ENCODE measurements around the gene ANKDD1A.

ANKDD1A gene

DNA sequence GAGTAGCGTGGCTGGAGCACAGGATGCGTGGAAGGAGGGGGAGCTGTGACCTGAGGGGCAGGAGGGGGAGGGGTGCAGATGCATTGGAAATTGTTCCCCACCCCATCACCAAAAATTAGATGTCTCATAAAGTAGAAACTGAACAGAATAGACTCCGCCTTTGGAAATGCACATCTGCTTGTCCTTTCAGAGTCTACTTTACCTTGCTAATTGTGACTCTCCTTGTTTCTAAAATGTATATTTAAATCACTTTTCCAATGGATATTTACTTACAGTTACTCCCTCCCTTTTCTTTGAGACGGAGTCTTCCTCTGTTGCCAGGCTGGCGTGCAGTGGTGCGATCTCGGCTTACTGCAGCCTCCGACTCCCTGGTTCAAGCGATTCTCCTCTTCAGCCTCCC, 47.4 kb downstream of the ANKDD1A start:
- TF ChIP-seq SIN3A (IDR thresholded peaks at IDR 0.05; ENCODE audit: borderline replicate concordance, insufficient read depth, low read length) (no peak), FOXP2 (optimal IDR thresholded peaks at IDR 0.05; ENCODE audit: borderline replicate concordance, extremely low read depth, extremely low read length, insufficient read depth) (no peak), POLR2AphosphoS5 (IDR thresholded peaks at IDR 0.05; ENCODE audit: low read depth, low read length) (no peak), TAF1 (IDR thresholded peaks at IDR 0.05; ENCODE audit: borderline replicate concordance, insufficient read depth, low read length) (no peak)
- TF ChIP-seq, protein P1, sequence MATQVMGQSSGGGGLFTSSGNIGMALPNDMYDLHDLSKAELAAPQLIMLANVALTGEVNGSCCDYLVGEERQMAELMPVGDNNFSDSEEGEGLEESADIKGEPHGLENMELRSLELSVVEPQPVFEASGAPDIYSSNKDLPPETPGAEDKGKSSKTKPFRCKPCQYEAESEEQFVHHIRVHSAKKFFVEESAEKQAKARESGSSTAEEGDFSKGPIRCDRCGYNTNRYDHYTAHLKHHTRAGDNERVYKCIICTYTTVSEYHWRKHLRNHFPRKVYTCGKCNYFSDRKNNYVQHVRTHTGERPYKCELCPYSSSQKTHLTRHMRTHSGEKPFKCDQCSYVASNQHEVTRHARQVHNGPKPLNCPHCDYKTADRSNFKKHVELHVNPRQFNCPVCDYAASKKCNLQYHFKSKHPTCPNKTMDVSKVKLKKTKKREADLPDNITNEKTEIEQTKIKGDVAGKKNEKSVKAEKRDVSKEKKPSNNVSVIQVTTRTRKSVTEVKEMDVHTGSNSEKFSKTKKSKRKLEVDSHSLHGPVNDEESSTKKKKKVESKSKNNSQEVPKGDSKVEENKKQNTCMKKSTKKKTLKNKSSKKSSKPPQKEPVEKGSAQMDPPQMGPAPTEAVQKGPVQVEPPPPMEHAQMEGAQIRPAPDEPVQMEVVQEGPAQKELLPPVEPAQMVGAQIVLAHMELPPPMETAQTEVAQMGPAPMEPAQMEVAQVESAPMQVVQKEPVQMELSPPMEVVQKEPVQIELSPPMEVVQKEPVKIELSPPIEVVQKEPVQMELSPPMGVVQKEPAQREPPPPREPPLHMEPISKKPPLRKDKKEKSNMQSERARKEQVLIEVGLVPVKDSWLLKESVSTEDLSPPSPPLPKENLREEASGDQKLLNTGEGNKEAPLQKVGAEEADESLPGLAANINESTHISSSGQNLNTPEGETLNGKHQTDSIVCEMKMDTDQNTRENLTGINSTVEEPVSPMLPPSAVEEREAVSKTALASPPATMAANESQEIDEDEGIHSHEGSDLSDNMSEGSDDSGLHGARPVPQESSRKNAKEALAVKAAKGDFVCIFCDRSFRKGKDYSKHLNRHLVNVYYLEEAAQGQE (IDR thresholded peaks at IDR 0.05; ENCODE audit: insufficient read depth in 1 of 2, low read depth in 2 of 2, low read length in 2 of 2), result no peak

DNA sequence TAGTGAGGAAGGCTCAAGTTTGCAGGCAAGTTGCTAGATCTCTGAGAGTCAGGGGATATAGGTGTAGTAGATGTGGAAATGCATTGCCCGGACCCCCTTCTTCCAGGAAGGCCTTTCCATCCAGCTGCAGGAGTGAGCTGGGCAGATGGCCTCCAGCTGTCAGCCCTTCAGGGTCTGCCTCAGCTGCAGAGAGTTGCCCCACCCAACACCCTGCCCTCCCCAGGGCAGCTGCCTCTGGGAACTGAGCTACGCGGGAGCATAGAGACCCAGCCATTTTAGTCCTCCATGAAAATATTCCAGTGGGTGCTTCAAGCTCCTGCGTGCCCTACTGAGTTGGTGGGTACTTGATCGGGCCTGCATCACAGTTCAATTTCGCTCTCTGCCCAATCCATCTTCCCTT, 48.5 kb downstream of the ANKDD1A start:
- no peak for TF ChIP-seq POLR2AphosphoS5 (IDR thresholded peaks at IDR 0.05; ENCODE audit: low read depth, low read length)
- no peak for TF ChIP-seq TAF1 (IDR thresholded peaks at IDR 0.05; ENCODE audit: borderline replicate concordance, insufficient read depth, low read length)
- TF ChIP-seq, protein P1 (IDR thresholded peaks at IDR 0.05; ENCODE audit: insufficient read depth in 1 of 2, low read depth in 2 of 2, low read length in 2 of 2), result no peak
- no peak for TF ChIP-seq SIN3A (IDR thresholded peaks at IDR 0.05; ENCODE audit: borderline replicate concordance, insufficient read depth, low read length)
- no peak for TF ChIP-seq FOXP2 (optimal IDR thresholded peaks at IDR 0.05; ENCODE audit: borderline replicate concordance, extremely low read depth, extremely low read length, insufficient read depth)

DNA sequence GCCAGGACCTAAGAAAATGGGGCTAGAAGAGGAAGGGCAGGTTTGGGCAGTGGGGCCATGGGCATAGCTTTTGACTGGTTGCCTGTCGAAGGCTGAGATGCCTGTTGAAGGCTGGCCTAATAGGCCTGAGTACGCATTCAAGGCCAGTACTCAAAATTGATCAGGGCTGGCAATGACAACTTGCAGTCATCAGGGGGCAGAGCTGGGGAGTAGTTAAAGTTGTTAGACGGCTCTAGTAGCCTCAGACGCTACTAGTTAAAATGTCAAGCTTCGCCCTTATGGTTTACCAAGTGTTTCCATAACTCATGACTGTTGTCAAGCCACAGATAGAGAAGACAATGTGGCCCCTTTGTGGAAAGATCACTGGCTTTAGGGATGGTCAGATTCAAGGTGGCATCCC, 49.3 kb downstream of the ANKDD1A start:
- TF ChIP-seq TAF1 (IDR thresholded peaks at IDR 0.05; ENCODE audit: borderline replicate concordance, insufficient read depth, low read length), result no peak
- TF ChIP-seq FOXP2 (optimal IDR thresholded peaks at IDR 0.05; ENCODE audit: borderline replicate concordance, extremely low read depth, extremely low read length, insufficient read depth), result no peak
- TF ChIP-seq, protein P1 (IDR thresholded peaks at IDR 0.05; ENCODE audit: insufficient read depth in 1 of 2, low read depth in 2 of 2, low read length in 2 of 2), result no peak
- no peak for TF ChIP-seq POLR2AphosphoS5 (IDR thresholded peaks at IDR 0.05; ENCODE audit: low read depth, low read length)
- no peak for TF ChIP-seq SIN3A (IDR thresholded peaks at IDR 0.05; ENCODE audit: borderline replicate concordance, insufficient read depth, low read length)

DNA sequence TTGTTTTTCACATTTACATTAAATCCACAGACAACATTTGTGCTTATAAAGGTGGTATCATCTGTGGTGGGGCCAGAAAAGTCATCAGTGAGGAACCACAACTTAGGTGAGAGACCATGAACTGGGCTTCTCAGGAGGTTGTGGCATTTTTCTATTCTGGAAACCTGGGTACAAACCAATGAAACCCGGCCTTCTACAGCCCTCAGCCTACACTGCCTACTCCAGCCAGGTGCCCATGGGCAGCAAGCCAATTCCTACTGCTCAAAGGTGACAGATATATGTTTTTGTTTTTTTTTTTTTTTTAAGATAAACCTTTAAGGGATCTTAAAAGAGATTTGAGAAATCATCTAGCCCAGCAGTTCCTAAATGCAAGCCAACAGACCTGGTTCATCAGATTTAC, 57.7 kb downstream of the ANKDD1A start:
- TF ChIP-seq SIN3A (IDR thresholded peaks at IDR 0.05; ENCODE audit: borderline replicate concordance, insufficient read depth, low read length) (no peak), TAF1 (IDR thresholded peaks at IDR 0.05; ENCODE audit: borderline replicate concordance, insufficient read depth, low read length) (no peak), FOXP2 (optimal IDR thresholded peaks at IDR 0.05; ENCODE audit: borderline replicate concordance, extremely low read depth, extremely low read length, insufficient read depth) (no peak), POLR2AphosphoS5 (IDR thresholded peaks at IDR 0.05; ENCODE audit: low read depth, low read length) (no peak)
- TF ChIP-seq, protein P1 (IDR thresholded peaks at IDR 0.05; ENCODE audit: insufficient read depth in 1 of 2, low read depth in 2 of 2, low read length in 2 of 2), result no peak

DNA sequence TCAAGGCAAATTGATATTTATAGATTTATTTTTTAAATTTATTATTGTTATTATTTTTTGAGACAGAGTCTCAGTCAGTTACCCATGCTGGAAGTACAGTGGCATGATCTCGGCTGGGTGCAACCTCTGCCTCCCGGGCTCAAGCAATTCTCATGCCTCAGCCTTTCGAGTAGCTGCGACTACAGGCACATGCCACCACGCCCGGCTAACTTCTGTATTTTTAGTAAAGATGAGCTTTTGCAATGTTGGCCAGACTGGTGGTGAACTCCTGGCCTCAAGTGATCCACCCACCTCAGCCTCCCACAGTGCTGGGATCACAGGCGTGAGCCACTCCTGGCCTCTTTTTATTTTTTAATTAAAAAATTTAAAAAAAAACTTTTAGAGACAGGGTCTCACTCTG, 59.0 kb downstream of the ANKDD1A start:
- TF ChIP-seq, protein P1 (IDR thresholded peaks at IDR 0.05; ENCODE audit: insufficient read depth in 1 of 2, low read depth in 2 of 2, low read length in 2 of 2), result no peak
- TF ChIP-seq POLR2AphosphoS5 (IDR thresholded peaks at IDR 0.05; ENCODE audit: low read depth, low read length), result no peak
- no peak for TF ChIP-seq SIN3A (IDR thresholded peaks at IDR 0.05; ENCODE audit: borderline replicate concordance, insufficient read depth, low read length)
- no peak for TF ChIP-seq TAF1 (IDR thresholded peaks at IDR 0.05; ENCODE audit: borderline replicate concordance, insufficient read depth, low read length)
- TF ChIP-seq FOXP2 (optimal IDR thresholded peaks at IDR 0.05; ENCODE audit: borderline replicate concordance, extremely low read depth, extremely low read length, insufficient read depth), result no peak

Data from PFSK-1 (cell line).